Measurements from ENCODE around the gene DPH1. TPM values are rescaled to one million over a fixed set of nuclear protein-coding genes. Genes with fewer than 3 reads are reported as not detected.

The DPH1 gene
- total RNA-seq, 1 donor from 2014 or later, result 43.0 TPM

- TF ChIP-seq CTCF (IDR thresholded peaks at IDR 0.05) (no peak), POLR2AphosphoS5 (IDR thresholded peaks at IDR 0.05; ENCODE audit: insufficient read depth in 1 of 2, low read depth in 1 of 2) (no peak), POLR2A (IDR thresholded peaks at IDR 0.05) (no peak)
- H3K4me3 ChIP-seq, result peak overlapping the region; percentile 60 to 64
- no peaks in the 10 kb centered on the region for H3K27me3 ChIP-seq
- no peak for DNase-seq (ENCODE audit: extremely low spot score in 2 of 2)
- peak overlapping the region; percentile 58 for H3K27ac ChIP-seq
- no peaks in the 10 kb centered on the region for H3K36me3 ChIP-seq
- H3K4me1 ChIP-seq, result peaks cover 37% of the 10 kb centered on the region
- H3K9me3 ChIP-seq, result no peaks in the 10 kb centered on the region
- intact Hi-C loops (cut with DNase I), result loop anchor here (1.0 kb wide), 1 partner anchor 115 kb away; no protein-coding TSS in a partner anchor
Measured at GRCh38 chr17:2024572-2025219, 5.3 kb upstream of the DPH1 start.

- Histone ChIP-seq H3K4me3 (peak within 1 kb of the TSS; percentile 60 to 64), H3K27me3 (no peaks in the 10 kb centered on the region), H3K27ac (peak within 1 kb of the TSS; percentile 80), H3K9me3 (no peaks in the 10 kb centered on the region), H3K36me3 (no peaks in the 10 kb centered on the region), H3K4me1 (peaks cover 39% of the 10 kb centered on the region)
- intact Hi-C loops (cut with DNase I), result loop anchor here (1.0 kb wide), 1 partner anchor 116 kb away; no protein-coding TSS in a partner anchor
- DNase-seq (ENCODE audit: extremely low spot score in 2 of 2), result no peak
- TF ChIP-seq CTCF (IDR thresholded peaks at IDR 0.05) (no peak), POLR2A (IDR thresholded peaks at IDR 0.05) (no peak), POLR2AphosphoS5 (IDR thresholded peaks at IDR 0.05; ENCODE audit: insufficient read depth in 1 of 2, low read depth in 1 of 2) (peak in 1 of 2 donors; percentile 62)
Measured at GRCh38 chr17:2025220-2025621, 4.7 kb upstream of the DPH1 start, which contains the start of gene RTN4RL1. Gene RTN4RL1, minus strand, starts transcription at chr17:2025334. Its CDS starts 469 bp downstream, at chr17:2024865.

GRCh38 chr17:2025622-2026309 is 4.2 kb upstream of the DPH1 start:
- intact Hi-C loops (cut with DNase I), result loop anchor here (1.0 kb wide), 1 partner anchor 116 kb away; no protein-coding TSS in a partner anchor
- H3K27ac ChIP-seq, result peak overlapping the region; percentile 80
- peak overlapping the region; percentile 60 to 64 for H3K4me3 ChIP-seq
- TF ChIP-seq CTCF (IDR thresholded peaks at IDR 0.05) (peak; percentile 30 to 60 (median 57)), POLR2A (IDR thresholded peaks at IDR 0.05) (no peak), POLR2AphosphoS5 (IDR thresholded peaks at IDR 0.05; ENCODE audit: insufficient read depth in 1 of 2, low read depth in 1 of 2) (peak in 1 of 2 donors; percentile 24)
- H3K9me3 ChIP-seq, result no peaks in the 10 kb centered on the region
- H3K27me3 ChIP-seq, result no peaks in the 10 kb centered on the region
- H3K36me3 ChIP-seq, result no peaks in the 10 kb centered on the region
- peaks cover 42% of the 10 kb centered on the region for H3K4me1 ChIP-seq
- no peak for DNase-seq (ENCODE audit: extremely low spot score in 2 of 2)

GRCh38 chr17:2027528-2028233 is 2.3 kb upstream of the DPH1 start:
- no peak overlapping the region for H3K27ac ChIP-seq
- peaks cover 58% of the 10 kb centered on the region for H3K4me1 ChIP-seq
- intact Hi-C loops (cut with DNase I), result no loop called here
- no peak overlapping the region for H3K4me3 ChIP-seq
- no peaks in the 10 kb centered on the region for H3K27me3 ChIP-seq
- TF ChIP-seq POLR2A (IDR thresholded peaks at IDR 0.05), result no peak
- TF ChIP-seq POLR2AphosphoS5 (IDR thresholded peaks at IDR 0.05; ENCODE audit: insufficient read depth in 1 of 2, low read depth in 1 of 2), result no peak
- TF ChIP-seq CTCF (IDR thresholded peaks at IDR 0.05), result no peak
- H3K36me3 ChIP-seq, result no peaks in the 10 kb centered on the region
- H3K9me3 ChIP-seq, result no peaks in the 10 kb centered on the region
- no peak for DNase-seq (ENCODE audit: extremely low spot score in 2 of 2)

All from vagina (tissue), 2 donors.